Measurements from ENCODE around the gene MSANTD2.
"Not testable (repeated sequence)": the region's sequence is repeated elsewhere in the genome, so short reads cannot be mapped to it uniquely, and the experiment has no call there.

The MSANTD2 gene

DNA sequence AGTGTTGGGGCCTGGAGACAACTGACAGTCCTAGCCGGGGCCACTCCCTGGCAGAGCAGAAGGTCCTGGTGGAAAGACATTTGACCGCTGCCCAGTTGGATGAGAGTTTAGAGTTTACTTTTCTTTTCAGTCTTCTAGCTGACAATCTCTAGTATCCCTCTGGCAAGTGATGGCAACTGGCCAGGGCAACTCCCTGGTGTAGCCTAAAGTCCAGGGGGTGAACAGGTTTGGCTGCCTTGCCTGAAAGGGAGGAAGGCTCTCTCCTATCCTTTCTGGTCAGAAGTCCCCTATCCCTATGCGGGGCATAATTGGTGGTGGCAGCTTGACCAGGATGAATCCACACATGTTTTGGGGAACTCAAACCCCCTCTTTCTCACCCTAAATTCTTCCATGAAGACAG is 16.8 kb upstream of the MSANTD2 start:
- ATAC-seq, result no peak

DNA sequence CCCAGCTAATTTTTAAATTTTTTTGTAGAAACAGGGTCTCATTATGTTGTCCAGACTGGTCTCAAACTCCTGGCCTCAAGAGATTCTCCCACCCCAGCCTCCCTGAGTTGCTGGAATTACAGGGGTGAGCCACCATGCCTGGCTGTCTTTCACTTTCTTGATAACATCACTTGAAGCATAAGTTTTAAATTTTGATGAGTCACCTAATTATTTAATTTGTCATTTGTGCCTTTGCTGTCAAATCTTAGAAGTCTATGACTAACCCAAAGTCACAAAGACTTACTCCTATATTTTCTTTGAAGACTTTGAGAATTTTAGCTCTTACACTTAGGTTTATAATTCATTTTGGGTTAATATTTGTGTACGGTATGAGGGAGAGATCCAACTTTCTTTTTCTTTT is 14.5 kb upstream of the MSANTD2 start:
- peak; percentile 38 to 44 for ATAC-seq

DNA sequence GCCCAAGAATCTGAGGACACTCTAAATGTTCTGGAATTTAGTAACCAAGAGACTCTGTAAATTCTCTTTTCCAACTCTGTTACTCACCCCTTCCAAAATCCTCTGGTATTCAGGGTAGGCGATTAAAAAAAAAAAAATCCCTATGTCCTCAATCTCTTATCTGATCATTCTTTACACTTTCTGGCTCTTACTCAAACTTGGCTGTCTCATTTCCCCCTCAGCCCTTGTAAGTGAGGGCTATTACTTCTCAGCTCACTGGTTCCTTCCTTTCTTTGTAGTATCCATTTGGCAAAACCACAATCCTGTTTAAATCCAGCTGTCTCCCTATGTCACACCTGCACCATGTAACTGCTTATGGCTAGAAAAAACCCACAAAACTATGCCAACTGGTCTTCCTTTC is 12.7 kb upstream of the MSANTD2 start:
- no peak for ATAC-seq

DNA sequence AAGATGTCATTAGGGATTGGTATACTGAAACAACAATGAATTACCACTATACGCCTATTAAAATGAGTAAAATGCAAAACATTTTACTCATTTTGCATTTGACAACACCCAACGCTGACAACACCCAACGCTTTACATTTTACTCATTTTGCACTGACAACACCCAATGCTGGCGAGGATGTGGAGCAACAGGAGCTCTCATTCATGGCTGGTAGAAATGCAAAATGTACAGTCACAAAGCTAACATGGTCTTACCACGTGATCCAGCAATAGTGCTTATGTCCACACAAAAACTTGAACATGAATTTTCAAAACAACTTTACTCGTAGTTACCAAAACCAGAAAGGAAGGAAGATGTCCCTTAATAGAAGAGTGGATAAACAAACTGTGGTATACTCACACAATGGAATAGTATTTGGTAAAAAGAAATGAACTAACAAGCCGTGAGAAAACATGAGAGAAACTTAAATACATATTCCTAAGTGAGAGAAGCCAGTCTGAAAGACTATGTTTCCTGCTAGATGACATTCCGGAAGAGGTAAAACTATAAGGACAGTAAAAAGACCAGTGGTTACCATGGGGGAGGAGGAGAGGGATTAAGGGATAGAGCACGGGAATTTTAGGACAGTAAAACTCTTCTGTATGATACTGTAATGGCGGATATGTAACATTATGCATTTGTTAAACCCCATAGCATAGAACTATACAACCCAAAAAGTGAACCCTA is 11.4 kb upstream of the MSANTD2 start:
- no peak for ATAC-seq

DNA sequence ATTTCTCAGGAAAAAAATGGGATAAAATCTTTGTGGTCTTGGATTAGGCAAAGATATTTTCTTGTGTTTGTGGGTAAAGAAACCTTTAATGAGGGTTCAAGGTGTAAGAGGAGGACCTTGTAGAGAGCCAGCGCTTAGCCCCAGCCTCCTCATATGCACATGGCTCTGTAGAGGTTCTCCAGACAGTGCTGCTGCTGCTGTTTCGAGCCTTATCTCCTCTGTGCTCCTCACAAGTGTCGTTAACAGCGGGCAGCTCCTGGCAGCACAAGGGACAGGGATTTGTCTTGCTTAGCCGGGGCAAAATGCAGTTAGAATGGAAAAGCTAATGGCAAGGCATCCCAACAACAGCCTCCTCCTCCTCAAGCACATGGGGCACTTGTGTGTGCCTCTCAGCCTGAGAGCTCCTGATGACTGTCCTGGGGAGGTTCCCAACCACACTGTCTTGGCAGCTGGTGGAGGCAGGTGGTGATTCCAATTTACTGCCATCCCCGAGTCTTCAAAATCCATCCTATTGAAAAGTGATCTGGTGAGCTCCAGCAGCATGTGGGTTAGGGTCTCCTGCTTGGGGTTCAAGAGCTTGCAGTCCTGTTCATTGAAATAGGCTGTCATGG is 7.6 kb upstream of the MSANTD2 start:
- ATAC-seq, result no peak

DNA sequence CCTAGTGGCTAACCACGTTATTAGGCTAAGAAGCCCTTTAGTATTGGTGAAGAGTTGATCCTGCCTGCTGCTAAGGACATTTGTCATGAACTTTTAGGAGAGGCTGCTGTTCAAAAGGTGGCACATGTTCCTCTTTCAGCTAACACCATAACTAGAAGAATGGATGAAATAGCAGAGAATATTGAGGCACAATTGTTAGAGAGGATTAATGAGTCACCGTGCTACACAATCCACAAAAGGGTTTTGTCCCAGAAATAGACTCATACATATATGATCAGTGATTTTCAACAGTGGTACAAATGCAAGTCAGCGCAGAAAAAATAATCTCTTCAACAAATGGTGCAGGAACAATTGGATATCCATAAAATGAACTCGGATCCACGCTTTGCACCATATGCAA is 7.0 kb upstream of the MSANTD2 start:
- no peak for ATAC-seq

DNA sequence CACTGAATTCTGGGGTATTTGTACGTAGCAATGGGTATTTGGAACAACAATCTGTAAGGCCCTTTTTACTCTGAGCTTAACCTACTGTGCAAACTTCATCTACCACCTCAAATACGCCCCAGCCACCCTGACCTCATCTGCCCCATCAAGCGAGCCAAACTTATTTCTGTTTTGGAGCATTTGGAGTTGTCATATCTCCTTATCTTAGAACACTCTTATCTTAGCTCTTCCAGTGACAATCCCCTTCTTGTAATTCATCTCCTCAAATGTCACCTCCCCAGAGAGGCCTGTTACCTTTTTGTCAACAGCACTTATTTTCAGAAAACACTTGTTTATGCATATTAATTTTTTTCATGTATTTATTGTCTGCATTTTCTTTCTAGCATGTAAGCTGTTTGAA is 4.7 kb upstream of the MSANTD2 start:
- ATAC-seq, result no peak

DNA sequence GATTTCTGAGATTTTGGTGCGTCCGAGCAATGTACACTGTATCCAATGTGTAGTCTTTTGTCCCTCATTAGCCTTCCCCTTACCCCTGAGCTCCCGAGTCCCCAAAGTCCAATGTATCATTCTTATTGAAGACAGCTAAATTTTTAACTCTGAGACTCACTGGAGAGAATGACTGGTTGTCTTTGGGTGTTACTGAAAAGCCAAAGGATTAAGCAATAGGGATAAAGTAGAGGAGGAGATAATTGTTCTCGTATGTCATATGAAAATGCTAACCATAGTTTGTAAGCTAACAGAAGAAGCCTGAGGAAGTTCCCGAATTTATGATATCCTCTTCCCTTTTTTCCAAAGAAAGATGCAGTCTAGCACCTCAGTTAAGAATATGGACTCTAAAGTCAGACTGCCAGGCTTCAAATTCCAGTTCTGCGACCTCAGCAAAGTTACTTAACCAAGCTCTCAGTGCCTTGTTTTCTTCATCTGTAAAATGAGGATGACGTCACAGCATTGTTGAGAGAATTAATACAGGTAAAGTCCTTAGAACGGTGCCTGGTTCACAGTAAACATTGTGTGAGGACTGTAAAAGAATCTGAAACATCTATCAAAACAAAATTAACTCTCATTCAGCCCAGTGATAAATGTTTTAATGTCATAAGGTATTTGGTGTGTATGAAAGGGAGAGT is 1.6 kb upstream of the MSANTD2 start:
- no peak for ATAC-seq

DNA sequence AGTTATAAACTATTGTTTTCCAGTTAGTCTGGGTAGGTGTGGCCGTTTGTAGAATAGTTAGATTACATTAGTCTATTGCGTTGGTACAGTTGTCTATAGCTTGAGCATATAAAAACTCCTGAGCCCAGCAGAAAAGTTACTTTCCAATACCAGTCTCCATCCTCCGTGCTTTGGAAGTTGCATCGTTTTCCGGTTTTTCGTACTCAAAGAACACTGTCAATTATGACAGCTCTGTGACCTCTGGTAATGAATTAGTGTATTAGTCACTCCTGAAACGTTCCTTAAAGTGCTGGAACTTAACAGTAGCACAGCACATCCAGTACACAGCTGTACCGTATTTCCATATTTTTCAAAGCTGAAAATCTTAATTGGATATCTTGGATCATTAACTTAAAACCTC is 808 bp upstream of the MSANTD2 start:
- ATAC-seq, result peak in 1 of 2 donors; percentile 20

DNA sequence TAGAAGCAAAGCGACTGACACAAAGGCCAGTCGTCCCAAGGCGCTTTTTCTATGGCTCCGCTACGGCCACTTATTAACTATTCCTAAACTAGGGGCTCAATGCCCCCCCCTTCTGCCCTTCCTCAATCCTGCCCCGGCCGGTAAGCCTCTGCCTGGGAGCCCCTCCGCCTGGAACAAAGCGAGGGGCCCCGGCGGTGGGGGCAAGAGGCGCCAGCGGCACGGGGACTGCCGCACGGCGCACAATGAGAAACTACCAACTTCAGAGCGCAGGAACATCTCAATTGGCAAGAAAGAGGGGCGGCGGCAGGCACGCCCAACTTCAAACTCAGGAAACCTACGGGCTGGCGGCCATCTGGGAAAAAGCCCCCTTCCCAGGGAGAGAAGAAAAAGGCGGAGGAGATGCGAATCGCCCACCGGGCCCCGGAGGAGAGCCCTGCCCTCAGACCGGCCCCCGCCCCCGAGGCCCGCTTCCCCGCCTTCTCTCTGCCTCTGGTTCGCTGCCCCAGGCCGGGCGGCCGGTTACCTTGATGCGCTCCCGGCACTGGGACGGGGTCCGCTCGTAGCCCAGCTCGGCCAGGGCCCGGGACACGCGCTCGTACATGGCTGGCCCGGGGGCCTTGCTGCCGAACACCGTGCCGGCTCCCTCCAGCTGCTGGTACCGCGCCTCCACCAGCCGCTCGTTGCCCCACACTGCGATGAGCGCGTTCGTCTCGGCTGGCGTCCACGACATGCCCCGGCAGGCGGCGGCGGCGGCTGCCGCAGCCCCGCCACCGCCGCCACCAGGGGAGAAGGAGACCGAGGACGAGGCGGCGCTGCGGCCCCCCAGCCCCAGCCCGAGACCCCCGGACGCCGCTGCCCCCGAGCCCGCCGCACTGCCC is 619 bp downstream of the MSANTD2 start:
- ATAC-seq, result peak; percentile 36 to 58

DNA sequence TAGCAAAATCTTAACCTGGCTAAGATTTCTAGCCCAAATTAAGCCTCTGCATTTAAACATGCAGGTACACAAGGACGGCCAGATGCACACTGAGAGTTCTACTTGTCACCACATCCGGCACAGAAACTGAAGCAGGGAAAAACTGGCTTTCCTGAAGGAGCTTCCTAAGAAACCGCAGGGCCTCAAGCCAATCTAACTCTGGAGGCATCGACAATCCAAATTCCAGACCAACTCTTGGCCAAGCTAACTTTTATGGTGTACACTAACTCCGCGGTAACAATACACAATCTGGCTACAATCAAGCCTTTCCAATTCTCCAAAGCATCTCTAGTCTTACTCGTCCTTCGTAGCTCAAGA is 1.2 kb downstream of the MSANTD2 start:
- ATAC-seq, result no peak

DNA sequence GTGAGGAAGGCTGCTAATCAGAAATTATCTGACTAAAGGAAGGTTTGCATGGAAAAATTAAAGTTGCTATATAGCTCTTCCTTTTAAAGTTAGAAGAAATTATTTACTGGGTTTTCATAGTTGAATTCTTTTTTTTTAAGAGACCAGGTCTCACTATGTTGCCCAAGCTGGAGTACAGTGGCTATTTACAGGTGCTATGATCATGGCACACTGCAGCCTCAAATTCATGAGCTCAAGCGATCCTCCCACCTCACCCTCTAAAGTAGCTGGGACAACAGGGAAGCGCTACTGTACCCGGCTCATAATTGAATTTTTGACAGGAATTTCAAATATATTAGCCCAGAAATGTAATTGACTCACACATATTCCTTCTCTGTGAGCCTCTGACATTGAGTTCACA is 3.9 kb downstream of the MSANTD2 start:
- no peak for ATAC-seq

DNA sequence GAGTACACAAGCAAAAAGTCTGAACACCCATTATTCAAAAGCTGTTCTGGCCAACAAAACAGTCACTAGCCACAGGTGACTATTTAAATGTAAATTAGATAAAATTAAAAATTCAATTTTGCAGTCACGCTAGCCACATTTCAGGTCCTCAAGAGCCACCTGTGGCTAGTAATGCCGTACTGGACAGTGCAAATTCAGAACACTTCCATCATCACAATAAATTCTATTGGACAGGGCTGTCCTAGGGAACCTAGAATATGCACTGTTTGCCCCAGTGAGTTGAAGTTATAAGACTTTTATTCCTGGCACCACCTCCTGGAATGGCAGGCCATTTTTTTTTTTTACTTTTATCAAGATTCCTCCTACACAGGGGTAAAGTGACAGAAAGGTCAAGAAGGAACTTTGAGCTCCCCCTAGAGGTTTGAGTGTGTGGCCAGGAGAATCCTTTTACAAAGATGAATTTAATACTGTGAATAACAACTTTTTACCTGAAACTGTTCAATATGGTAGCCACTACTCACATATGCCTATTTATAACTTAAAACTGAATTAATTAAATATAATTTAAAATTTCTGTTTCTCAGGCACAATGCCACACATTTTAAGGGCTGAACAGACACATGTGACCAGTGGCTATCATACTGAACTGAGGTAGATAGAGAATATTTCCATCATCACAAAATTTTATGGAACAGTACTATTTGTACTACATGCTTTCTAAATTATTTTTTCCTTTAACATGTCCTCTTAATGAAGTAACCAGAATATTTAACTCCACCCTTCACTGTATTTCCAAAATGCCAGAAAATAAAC is 6.5 kb downstream of the MSANTD2 start:
- peak; percentile 32 to 53 for ATAC-seq

DNA sequence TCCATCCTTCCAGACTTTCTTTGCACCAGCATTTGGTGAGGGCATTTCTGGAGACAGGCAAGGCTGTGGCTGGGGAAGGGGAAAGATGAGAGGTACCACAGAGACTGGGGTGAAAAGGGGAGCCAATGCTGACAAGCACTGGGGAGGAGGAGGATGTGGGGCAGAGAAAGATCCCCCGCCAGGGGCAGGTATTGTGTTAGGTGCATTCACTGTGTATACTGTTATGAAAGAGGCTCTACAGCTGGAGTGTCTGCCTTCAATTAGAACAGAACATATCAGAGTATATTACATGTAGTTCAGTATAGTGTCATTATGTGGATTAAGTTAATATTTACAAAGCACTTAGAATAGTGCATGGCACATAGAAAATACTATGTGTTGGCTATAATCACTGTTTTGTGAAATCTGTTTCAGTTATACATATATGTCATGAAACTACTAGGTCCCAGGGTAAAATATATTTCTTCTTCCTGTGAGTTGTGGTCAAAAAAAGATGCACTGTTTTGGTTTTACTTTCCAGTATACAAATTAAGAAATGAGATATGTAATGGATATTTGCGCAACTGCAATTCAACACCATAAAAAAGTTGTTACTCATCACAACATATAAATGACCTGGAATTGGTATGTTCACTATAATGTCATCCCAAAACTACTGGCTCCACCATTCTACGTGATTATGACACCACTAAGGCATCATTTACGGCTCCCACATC is 8.4 kb downstream of the MSANTD2 start:
- no peak for ATAC-seq

DNA sequence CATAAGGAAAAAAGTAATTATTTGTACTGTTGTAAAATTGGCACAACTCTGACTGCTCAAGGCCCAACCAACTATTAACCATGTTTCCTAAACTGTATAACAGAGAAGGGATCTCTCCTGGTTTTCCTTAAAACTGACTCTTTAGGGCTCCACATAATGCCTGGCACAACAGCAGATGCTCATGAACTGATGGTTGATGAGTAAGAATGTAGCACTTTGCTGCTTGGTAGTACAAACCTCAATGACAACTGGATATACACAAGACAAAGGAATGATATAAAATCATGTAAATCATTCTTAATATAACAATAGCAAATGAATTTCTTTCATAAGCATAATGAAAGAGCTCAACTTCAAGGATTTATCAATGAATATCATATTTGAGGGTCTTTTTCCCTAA is 11.7 kb downstream of the MSANTD2 start:
- ATAC-seq, result no peak

DNA sequence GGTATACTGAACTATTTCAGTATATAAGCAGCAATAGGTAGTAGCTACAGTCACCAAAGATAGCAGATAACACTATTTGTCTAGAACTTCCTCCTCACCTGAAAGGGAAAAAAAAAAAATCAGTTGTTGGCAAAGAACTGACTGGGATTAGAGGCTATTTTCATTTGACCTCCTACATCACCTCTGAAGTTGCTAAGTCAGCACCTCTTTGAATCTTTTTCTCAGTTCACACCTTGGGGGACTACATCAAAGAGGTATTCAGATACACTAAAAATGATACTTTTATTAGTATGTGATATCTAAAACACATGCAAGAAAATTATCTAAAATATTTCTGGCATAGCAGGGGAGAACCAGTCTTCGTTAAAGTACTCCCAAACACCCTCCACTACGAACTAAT is 16.2 kb downstream of the MSANTD2 start:
- ATAC-seq, result no peak

DNA sequence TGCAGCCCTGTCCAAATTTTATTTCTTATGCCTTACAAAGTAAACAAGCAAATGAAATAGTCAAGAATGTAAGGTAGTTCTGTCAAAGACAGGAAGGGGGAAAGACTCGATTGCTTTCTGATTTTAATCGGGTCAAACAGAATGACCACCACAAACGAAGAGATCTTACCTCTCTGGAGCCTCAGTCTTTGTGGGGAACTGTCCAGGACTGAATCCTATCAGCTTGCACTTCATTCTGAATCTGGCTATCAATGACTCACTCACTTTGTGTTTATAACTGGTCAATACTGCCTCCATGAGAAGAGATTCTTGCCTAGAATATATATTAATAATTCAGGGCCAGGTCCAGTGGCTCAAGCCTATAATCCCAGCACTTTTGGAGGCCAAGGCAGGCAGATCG is 17.2 kb downstream of the MSANTD2 start:
- ATAC-seq, result no peak

DNA sequence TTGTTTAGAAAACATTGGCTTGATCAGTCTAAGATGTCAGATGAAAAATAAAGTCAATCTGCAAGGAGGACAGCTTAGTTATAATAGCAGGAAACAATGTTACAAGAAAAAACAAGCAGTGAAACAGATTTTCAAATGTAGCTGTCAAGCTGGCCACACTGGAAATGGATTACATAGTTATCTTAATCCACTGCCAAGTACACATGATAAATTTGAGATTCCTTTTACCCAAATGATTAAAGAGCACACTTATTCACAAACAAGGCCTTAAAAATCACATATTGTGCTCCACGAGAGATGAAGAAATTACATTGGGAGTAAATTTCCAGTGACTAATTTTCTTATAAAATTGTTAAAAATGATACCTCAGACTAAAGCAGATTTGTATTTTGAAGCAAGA is 20.6 kb downstream of the MSANTD2 start:
- ATAC-seq, result no peak

DNA sequence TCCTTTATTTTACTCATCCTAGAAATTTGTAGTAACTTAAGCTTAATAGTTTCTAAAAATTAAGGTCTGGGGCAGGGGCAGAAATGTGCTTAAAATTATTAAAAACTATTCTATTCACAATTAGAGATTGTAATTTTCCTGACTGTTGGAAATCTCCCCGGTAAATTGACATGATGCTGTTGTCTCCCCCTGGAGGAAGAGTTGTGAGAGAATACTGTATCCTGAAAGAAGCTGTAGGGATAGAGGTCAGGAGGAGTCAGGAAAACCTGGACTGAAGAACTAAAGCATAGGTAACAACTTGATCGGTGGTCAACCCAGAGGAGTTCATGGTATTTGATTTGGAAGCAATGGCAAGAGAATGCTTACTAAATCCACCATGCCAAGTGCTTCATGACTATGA is 21.9 kb downstream of the MSANTD2 start:
- ATAC-seq, result no peak

DNA sequence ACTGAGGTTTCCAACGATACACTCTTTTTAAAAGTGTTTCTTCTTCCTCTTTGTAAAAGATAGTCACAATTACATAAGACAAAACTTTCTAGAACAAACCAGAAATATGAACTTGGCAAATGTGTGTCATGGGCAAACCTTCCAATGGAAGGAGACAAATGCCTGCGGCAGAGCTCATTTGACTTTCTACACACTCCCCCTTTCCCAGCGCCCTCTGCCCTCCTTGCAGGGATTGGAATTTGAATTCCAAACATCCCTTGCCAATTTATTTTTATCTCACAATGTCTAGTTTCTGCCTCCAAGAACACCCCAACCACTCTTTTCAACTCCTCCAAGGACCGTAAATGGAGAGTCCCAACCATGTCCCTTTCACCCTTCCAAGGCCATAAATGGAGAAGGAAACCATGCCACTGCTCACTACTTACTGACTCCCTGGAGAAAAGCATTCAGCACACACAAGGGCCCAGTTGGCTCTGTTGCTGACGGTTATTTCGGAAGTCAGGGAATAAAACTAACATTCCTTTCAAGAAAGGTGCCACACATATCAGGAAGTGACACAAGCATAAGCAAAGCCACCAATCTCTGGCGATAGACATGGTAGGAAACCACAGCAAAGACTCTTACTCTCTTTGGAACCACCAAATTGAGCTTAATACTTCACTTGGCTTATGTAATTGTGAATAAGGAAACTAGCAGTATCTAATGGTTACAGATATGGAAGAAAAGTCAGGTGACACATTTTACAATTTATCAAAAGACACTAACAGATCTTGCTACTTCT is 23.2 kb downstream of the MSANTD2 start:
- ATAC-seq, result no peak

DNA sequence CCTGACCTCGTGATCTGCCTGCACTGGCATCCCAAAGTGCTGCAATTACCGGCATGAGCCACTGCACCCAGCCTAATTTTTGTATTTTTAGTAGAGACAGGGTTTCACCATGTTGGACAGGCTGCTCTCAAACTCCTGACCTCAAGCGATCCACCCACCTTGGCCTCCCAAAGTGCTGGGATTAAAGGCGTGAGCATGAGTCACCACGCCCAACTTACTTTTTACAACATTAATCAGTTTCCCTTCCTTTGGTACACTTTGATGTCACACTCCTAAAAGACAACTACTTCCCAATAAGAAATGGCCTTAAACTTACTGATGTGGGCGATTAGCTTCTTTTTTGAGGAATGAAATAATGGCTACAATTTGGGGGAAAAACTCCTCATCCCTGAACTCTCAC is 29.2 kb downstream of the MSANTD2 start:
- not testable (repeated sequence) for ATAC-seq
